Stimulated activated naive CD4-positive, alpha-beta T cell treated with Interleukin-2 at 50 U/mL for 16 hours (primary cell): ENCODE measurements around the gene ADAMTS8.
"Not testable (repeated sequence)": the region's sequence is repeated elsewhere in the genome, so short reads cannot be mapped to it uniquely, and the experiment has no call there.

Source experiments
- DNase-seq: peaks from one replicate; lab custom pipeline; 2025; lab: John Stamatoyannopoulos, UW

ADAMTS8 gene

DNA sequence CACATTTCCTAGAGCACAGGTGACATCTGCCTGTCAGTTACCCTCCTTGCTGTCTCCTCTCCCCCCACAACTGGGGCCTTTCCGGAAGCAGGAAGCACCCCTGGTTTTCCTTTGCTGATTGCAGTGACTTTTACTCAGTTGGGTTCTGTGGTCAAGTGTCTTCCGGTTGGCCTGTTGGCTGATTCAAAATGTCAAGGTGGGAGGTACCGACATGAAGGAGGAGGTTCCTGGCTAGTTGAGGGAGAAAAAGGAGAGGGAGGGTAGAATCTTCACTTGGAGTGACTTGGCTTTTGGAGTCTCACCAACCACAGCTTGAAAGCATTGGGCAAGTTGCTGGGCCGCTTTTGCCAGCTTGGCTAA is 10.7 kb upstream of the ADAMTS8 start:
- DNase-seq = no peak

GRCh38 chr11:130438401-130439159 is 10.2 kb upstream of the ADAMTS8 start:
- not testable (repeated sequence) for DNase-seq

DNA sequence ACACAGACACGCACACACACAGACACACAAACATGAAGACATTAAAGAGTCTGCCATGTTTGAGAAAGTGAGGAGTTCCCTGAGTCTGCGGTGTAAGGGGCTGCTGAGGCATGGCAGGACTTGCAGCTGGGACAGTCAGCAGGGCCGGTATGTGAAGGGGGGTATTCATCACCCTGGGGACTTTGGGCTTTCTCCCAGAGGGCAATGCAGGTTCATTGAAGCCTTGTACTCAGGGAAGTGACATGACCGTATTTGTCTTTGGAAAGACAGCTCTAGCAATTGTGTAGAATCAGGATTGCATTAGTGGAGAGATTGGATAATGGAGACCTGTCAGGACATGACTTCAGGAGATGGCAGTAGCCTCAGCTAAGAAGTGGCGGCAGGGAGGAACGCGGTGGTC is 9.4 kb upstream of the ADAMTS8 start:
- DNase-seq = no peak

GRCh38 chr11:130436171-130436570 is 7.8 kb upstream of the ADAMTS8 start:
- no peak for DNase-seq

DNA sequence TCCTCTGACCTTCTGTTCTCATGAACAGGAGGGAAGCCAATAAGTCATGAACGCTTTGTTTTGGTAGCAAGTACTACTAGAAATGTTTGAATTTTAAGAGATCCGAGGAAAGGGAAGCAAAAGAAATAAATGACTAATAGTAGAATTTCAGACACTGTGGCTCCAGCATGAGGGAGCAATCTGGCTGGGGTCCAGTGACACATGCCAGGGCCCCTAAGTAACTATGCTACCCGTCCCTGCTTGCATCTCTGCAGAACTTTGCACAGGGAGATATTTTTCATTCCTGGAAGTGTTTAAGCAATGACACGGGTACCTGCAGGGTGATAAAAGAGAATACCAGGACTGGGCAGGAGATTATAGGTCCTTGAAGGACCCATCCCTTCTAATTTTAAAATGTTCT is 7.3 kb upstream of the ADAMTS8 start:
- DNase-seq = no peak

- peak; percentile 55 for DNase-seq
Observed at GRCh38 chr11:130434521-130435223, 6.3 kb upstream of the ADAMTS8 start.

DNA sequence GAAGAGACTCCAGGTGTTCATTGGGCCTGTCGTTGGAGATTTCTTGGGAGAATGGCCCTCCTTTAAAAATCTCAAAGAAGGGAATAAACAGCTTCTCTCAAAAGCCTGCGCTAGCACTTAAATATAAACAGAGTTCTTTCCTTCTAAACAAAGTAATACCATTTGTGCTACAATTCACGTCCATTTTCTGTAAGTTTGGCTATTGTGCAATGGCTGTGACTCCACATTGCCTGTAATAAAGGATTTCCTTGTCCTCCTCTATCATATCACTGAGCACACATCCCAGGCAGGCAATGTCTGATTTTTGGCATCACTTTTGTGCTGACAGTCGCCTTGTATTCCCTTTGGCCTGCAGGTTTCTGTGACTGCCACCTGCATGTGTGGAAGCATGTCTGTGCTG is 4.9 kb upstream of the ADAMTS8 start:
- DNase-seq = no peak

- no peak for DNase-seq
Observed at GRCh38 chr11:130431801-130432200, 3.4 kb upstream of the ADAMTS8 start.

GRCh38 chr11:130431331-130431773 is 2.9 kb upstream of the ADAMTS8 start:
- peak; percentile 50 for DNase-seq

DNA sequence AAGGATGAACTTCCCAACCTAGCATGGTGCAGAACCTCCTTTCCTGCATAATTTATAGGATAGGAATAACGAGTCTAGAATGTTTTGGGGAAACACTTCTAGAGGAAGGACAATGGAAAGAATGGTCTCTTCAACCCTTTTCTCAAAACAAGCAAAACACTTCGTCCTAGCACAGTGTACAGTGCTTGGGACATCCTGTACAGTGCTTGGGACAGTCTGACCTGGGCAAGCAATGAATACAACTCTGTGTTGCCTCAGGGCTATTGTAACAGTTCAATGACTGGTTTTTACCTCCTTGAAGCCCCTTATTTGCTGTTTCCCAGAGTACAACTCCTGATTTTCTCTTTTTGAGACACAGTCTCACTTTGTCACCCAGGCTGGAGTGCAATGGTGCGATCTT is 1.6 kb upstream of the ADAMTS8 start:
- no peak for DNase-seq

DNA sequence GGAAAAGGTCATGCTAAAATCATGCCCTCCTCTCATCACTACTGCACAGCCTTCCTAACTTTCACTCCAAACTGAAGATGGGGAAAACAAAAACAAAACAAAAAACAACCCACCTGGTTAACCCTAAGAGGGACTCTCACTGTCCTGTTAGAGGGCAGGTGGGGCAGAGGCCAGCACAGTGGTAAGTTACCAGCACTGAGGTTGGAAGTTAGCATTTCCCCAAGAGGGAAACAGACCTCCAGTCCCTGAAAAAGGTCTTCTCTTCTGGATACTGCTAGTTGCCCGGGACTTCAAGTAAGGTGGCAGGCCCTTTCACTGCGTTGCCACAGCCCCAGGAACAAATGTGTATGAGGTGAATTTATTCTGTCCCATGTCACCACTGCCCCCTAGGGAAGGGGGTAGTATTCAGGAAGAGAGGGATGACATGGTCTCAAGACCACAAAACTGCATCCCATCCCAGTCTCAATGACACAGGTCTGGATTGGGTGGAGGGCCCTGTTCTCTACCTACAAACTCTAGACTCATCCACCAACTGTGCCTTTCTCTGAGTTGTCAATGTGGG is 792 bp upstream of the ADAMTS8 start:
- no peak for DNase-seq

DNA sequence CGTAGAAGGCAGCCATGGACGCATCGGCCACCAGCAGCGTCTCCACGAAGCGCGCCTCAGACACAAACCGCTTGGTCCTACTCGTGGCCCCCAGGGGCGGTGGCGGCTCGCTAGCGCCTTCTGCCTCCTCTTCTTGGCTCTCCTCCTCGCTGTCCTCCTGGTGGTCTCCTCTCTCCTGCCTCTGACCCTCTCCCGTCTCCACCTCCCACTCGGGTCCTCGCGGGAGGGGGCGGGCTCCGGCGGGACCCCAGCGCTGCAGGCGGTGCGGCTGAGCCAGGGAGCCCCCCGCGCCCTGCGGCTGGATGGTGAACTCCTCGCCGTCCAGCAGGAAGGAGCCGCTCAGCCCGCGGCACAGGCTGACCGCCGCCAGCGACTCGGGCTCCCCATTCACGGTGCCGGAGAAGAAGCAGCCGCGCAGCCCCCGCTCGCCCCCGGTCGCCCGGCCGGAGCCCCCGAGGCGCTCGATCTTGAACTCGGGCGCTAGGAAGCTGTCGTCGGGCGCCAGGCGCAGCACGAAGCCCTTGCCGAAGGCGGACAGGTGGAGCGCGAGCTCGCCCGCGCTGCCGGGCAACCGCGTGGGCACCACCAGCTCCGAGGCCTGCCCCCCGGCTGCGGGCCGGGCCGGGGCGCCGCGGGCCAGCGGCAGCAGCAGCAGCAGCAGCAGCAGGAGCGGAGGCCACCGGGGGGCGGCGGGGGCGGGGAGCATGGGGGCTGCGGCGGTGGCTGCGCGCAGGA is 661 bp downstream of the ADAMTS8 start:
- no peak for DNase-seq

DNA sequence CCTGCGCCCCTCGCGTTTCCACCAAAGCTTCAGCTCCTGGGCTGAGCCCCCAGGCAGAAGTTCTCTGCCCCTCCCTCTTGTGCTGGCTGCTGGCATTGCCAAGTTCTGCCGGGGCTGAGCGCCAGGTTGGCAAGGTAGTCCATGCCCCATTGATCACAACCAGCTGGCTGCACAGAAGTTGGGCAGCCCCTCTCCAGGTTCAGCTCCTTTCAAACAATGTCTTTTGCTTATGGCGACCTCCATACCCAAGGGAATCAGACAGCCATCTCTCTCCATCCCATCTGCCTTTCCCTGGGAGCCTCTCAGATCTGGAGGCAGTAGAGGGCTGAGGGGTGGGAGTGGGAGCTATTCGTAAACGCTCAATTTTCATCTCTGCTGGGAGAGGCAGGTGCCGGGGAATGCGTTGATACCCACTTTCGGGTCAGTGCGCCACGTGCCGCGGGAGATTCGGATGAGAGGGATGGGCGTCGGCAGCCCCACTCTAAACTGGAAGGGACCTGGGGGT is 1.5 kb downstream of the ADAMTS8 start:
- no peak for DNase-seq

GRCh38 chr11:130426223-130426836 is 2.1 kb downstream of the ADAMTS8 start:
- no peak for DNase-seq

GRCh38 chr11:130425156-130425555 is 3.3 kb downstream of the ADAMTS8 start:
- DNase-seq = no peak

GRCh38 chr11:130424613-130425140 is 3.7 kb downstream of the ADAMTS8 start:
- DNase-seq = no peak

GRCh38 chr11:130423541-130424142 is 4.8 kb downstream of the ADAMTS8 start:
- DNase-seq = no peak

DNA sequence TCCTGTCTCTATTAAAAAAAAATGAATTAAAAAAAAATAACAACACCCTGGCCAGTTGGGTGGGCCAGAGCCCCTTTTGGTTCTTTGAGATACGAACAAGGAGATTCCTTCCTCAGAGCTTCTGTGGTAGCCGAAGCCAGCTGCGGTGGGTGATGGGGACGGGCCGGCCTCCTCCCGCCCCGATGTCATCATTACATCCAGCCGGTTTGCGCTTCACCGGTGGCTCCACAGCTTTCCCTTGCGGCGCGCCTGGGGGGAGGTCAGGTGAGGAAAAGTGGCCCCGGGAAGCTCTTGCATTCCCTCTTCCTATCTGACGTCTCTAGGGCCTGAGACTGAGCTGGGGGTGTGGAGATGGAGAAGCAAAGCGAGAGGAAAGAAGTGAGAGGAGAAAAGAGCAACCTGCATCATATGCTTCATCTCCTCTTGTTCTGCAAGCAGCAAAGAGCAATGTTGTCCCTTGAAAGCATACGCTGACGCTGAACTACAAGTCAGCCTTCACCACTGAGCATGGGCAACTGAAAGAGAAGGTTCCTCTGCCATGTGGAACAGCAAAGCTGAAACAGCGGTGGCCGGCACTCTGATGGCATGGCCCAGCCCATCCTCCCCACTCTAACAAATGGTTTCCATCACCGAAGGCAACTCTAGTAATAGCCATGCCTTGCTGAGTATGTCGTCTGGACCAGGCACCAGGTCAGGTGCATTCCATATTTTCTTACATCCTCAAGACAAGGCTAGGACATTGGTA is 6.0 kb downstream of the ADAMTS8 start:
- DNase-seq = no peak

GRCh38 chr11:130421697-130422096 is 6.7 kb downstream of the ADAMTS8 start:
- DNase-seq = no peak

DNA sequence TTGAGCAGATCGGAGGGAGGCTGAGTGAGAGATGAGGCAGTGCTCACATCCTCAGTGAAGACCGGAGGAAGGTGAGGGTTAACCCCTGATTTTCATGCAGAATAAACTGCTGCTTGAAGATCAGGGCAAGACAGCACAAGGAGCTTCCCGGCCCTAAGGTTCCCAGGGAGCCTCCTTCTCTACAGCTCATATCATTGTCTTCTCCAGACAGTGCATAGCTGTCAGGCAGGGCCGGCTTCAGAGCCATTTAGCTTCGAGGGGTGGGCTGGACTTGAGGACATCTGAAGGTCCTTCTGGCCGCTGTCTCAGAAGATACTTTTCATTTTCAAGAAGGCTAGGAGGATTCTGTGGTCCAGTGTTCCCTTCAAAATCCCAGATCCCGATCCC is 7.2 kb downstream of the ADAMTS8 start:
- no peak for DNase-seq
